Measurements from ENCODE around the gene MPHOSPH9.
A peak's percentile ranks its signal among the peaks of the same experiment; 100 is the strongest.

Gene MPHOSPH9

DNA sequence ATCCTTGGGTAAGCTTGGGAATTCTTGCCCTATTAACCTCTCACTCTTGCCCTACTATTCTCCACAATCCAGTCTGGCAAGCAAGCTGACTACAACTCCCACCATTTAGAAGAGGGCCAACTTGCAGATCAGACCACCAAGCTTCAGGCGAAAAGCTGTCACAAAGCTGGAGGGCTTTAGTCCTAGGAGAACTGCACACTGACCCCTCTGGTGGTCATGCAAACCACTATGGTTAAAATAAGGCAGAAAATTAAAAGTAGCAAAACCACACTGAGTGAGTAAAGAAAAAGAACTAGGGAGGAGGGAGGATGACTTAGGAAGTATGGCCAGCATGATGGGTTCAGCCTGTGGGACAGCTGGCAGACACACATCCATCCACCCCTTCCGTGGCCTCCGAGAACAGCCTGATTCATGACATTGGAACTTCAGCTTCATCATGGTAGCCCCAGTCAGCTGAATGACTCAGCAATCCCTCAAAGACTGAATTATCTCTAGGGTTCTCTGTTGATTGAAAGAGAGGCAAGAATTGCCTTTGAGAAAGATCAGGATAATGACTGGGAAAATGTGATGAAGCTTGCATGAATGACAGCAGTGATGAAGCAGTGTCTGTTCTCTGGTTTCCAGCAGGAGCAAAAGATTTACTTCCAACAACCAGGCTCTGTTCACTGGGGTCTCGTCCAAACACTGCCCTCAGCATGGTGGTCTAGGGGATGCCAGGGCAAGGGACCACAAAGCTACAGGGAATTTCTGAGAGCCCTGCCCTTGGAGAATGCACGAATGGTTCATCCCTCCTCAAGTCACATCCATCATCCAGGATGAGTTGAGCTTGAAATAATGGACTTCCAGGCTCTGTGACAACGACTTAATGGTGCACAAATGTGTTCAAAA lies 106.4 kb downstream of the MPHOSPH9 start:
- peak; percentile 91 for DNase-seq (ENCODE audit: low spot score)

DNA sequence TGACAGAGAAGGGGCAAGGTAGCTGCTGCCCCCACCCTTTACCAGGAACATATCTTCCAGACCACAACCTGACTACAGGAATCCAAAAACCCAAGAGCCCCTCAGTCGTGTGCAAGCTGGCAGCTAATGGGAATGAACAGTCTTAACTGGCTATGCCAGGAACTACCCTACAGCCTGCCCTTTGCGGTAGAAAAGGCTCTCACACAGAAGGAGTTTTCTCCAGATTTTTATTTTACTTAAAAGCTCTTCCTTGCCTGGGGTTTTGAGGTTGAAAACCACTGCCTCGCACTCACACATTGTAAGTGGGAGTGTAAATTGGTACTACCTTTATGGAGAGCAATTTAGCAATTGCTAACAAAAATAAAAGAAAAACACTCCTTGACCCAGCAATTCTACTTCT lies 110.3 kb downstream of the MPHOSPH9 start:
- DNase-seq (ENCODE audit: low spot score), result no peak

DNA sequence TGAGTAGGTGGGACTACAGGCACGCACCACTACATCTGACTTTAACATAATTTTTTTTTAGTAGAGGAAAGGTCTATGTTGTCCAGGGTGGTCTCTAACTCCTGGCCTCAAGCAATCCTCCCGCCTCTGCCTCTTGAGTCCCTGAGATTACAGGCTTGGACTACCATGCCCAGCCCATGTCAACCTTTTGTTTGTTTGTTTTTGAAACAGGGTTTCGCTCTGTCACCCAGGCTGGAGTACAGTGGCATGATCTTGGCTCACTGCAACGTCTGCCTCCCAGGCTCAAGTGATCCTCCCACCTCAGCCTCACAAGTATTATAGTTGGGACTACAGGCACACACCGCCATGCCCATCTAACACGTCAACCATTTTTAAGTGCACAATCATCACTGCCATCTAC lies 111.3 kb downstream of the MPHOSPH9 start:
- no peak for DNase-seq (ENCODE audit: low spot score)

DNA sequence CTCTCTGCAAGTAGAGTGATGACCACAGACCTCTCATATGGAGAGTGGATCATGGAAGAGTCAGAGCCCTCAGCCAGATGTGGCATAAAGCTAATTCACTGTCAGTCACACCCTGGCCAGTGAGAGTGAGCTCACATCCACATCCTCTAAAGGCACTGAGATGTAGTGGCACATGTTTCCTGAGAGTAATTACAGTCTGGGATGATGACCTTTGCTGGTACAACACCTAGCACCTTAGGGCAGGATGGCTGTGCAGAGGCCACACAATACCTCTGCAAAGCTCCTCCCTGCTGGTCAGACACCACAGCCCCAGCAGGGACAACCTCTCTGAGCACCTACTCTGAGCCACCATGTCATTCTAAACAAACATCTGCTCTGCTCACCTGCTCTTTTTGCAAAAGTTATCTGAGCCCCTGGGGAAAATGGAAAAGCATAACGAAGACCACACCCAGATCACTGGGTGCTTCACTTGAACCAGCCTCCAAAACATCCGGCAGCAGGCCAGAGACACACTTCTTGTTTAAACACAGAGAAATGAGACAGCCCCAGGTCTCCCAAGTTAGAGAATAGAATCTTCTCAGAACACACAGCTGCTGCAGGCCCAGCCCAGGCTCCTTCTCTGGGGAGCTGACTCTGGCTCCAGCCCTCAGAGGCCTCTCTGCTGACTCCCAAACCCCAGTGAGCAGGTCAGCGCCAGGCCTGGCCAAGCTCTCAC lies 112.3 kb downstream of the MPHOSPH9 start:
- DNase-seq (ENCODE audit: low spot score), result no peak

DNA sequence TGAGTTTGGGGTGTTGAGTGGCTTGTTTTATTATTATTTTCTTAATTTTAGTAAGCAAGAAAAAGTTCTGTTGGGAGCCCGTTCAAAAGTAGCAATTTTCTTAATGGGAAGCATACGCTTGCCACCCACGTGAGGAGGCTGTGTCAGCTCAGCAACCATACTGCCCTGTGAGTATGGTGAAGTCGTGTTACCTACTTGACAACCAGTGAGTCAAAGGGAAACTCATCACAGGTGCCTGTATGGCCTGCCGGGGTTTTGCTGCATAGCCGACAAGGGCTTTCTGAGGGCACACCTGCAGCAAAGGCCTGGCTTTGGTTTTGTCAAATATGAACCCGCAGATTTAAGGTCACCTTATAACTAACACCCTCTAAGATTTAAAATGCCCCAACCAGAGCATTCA lies 113.1 kb downstream of the MPHOSPH9 start:
- no peak for DNase-seq (ENCODE audit: low spot score)

DNA sequence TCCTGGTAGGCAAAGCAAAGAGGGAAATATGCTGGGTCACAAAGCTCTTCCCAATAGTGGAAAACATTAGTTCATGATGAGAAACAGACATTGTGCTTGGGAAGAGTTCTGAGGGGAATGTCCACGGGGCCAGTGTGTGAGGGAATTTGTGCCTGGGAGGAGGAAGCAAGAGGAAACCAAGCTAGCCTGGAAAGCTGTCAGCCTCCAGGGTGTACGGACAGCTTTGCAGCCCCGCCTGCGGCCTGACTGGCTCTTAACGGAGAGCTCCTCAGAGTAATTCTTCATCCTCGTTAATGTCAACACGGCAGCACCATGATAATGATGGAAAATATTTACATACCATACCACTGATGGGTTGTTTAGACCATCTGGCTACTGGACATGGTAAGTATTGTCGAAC lies 114.4 kb downstream of the MPHOSPH9 start:
- DNase-seq (ENCODE audit: low spot score), result no peak

DNA sequence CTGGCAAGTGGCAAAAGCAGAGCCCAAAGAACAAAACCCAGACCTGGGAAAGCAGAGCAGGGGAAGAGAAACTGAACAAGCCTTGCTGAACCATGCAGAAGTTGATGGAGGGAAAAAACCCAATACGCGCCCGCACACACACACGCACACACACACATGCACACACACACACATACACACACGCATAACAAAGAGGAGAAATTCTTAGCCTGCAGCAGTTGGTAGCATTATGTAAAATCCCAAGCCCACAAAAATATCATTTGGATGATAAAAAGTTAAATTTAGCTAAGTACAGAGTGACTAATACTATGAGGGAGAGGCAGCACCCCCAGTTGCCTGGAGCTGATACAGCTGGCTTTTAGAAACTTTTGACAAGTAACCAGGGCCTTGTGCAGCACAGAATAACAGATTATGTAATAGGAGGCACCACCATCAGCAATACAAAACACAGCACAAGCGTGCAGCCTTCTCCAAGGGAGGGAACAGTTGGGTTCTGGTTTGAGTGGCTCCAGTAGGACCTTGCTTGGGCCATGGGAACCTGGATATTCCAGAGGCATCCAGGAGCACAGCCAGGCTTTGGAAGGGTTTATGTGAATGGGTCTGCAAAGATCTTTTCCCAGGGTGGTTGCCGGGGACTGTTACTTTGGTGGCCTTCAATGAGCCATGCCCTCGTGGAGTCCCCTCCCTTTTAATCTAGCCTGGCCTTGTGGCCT lies 117.4 kb downstream of the MPHOSPH9 start:
- DNase-seq (ENCODE audit: low spot score), result no peak

DNA sequence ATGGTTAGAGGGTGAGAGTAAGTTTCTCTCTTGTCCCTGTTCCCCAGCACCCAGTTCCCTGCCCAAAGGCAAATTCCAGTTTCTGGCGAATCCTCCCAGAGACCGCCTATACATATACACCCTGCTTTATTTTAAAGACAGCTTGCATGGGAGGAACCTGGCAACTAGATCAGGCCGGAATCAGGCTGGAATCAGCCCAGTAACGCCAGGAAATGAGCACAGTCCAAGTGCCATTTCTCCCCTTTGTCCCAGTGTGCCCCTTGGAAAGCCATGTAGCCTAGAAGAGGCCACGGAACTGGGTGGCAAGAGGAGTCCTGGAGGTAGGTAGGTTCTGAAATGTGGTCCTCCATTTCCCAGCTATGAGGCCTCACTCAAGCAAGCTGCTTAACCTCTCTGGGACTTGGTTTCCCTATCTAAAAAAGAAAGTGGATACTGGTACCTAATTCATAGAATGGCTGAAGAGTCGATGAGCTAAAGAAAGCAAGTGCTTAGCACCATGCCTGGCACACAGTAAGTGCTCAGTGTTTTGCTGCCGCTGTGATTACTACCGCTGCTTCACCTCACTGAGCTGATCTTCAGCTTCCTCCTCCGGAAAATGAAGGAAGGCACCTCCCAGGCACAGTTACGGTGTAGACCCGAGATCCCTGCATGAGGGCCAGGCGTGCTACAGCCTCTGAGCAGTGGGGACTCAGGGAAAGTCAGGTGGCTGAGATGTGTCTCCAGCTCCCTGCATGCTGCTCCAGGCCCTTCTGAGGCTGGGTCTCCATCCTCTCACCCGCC lies 118.4 kb downstream of the MPHOSPH9 start:
- no peak for DNase-seq (ENCODE audit: low spot score)

DNA sequence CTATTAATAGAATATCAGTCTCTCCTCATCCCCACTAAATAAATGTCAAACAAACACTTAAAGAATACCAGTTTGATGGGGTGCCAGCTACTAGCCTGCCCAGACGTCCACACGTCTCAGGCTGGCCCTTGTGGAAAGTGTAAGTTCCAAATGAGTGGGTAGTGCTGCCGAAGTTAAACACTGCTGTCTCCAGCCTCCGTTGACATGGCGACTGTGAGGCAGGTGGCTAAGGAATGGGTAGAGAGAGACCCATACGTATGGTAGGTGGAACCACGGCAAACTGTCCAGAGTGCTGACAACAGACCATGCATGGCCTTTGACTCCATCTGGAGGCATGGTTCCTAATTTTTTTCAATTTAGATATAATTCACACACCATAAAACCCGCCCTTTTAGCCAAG lies 119.9 kb downstream of the MPHOSPH9 start:
- no peak for DNase-seq (ENCODE audit: low spot score)

DNA sequence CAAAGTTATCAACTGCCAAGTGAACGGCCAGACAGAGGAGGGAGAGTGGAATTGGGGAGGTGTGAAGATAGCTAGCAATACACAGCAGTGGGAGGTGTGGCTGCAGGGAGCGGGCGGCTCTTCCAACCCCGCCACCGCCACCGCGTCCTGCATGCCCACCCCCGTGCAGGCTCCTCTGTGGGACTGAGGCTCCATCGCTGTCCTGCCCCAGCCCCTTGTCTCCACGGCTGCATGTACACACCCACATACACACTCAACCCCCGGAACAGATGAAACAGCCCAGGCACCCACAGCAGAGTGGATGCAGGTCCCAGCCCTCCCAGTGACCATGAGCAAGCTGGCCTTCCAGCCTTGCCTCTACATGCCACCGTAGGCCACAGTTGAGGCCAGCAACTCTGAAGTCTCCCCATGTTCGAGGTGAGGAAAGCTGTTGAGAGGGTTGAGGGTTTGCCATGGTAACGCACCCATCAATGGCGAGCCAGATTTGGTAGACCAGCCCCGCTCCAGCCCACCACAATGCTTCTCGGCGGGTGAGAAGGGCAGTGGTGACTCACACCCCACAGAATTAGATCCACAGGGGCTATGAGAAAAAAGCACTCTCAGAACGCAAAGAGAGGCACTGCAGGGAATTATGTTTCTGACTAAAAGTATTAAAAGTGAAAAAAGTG lies 121.3 kb downstream of the MPHOSPH9 start:
- DNase-seq (ENCODE audit: low spot score), result no peak

DNA sequence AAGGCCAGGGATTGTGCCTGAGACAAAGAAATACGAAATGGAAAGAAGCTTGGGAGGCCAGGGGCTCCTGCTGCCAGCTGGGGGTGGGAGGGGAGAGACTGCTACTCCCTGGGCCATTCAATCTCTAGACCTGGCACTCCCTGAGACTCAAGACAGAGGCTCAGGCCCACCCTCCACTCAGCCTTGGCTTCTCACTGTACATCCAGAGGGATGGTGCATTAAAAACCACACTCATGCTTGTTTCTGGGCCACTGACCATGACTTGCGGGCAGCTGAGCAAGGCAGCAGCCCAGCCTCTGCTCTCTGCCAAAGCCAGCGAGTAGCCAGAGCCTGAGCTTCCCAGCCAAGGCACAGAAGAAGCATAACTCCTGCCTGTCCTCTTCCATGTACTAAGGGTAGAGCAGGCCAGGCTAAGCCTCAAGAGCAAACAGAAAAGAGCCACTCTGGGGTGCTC lies 123.6 kb downstream of the MPHOSPH9 start:
- no peak for DNase-seq (ENCODE audit: low spot score)

DNA sequence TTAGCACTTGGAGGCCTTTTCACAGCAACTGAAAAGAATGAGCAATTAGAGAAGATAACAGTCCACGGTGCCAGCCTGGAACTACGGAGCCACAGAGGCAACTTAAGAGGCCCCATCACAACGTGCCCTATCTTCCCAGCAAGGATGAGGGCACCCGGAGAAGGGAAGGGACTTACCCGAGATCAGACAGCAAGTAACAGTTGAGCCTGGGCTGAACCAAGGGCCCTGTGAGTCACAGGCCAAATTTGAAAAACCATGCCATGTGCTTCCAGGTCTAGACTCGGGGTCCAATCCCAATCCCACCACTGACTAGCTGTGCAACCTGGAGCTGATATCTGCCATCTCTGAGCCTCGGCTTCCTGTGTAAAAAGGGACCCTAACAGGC lies 124.3 kb downstream of the MPHOSPH9 start:
- no peak for DNase-seq (ENCODE audit: low spot score)

DNA sequence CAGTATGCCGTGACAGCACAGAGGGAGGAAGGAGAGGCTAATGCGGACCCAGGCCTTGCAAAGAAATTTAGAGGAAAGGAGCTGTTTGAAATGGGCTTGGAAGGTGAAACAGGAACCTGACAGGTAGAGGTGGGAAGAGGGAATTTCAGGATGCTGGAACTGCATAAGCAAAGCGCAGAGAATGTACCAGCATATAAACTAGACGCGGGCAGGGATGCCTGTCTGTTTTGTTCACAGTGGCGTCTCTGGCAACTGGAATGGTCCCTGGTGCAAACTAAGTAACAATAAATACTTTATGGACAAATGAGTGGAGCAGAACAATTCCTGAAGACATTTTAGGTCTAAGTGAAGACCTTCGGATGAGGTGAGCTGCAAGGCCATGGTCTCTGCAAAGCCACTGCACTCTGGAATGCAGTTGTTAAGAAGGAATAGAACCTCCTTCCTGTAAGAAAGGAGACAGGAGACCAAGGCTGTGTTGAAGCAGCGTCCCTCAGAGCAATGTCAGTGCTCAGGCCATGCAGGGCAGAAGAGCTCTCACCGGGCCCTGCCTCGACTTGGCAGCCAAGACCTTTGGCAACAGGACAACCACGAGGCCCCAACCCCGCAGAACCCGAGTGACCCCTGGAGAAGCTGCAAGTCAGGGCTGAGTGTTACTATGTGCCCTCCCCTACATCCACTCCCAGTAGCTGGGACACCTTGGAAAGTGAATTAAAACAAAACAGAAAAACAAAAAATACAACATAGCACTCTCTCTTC lies 124.8 kb downstream of the MPHOSPH9 start:
- DNase-seq (ENCODE audit: low spot score), result no peak

DNA sequence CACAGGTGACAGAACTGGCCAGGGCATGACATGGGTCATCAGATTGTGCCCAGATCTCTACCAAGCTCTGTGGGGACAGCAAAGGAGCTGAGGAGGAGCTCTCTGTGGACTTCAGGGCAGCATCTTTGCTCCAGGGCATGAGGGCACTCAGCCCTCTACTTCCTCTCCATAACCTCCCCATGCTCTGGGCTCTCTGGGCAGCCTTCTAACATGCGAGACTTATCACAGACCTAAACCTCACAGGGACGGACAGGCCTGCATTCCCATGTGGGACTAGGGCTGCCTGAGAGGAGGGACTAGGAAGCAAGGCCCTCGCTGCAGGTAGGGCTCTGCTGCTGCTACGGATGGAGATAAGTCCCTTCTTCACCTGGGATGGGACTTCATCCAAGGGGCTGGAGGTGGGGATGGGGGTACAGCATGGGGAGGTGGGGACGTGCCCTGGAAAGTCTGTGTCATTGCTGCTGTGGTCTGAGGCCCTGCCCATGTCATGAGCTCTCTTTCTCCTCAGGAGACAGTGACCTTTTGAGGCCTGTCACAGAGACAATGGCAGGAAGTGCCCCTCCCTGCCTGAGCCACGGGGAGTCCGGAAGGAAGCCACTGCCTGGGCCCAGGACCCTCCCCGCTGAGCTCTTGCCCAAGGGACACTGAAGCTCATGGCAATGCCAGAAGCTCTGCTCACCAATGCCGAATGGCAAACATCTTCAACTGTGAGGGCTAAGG lies 126.1 kb downstream of the MPHOSPH9 start:
- DNase-seq (ENCODE audit: low spot score), result no peak

DNA sequence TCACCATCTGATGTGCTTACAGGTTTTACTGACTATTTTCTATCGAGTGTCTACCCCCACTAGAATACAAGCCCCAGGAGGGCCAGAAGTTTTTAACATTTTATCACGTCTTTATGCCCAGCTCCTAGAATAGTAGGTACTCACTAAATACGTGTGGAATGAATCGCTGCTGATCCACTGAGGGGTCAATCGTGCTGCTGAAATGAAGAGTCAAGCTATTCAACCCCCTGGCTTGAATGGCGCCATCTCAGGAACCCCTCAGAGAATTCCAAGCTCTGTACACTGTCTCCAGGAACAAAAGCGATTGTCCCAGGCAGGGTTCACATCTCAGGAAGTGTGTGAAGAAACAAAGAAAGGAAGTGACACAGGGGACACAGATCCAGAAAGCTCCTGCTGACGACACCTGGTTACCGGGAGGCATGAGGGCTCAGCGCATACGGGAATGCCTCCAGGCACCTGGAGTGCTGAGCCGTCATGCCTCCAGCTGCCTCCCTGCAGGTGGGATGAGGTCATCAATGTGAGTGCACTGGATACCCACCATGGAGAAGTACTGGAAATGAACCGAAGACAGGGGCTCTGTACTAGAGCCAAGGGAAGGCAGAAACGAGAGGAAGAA lies 127.6 kb downstream of the MPHOSPH9 start:
- no peak for DNase-seq (ENCODE audit: low spot score)

DNA sequence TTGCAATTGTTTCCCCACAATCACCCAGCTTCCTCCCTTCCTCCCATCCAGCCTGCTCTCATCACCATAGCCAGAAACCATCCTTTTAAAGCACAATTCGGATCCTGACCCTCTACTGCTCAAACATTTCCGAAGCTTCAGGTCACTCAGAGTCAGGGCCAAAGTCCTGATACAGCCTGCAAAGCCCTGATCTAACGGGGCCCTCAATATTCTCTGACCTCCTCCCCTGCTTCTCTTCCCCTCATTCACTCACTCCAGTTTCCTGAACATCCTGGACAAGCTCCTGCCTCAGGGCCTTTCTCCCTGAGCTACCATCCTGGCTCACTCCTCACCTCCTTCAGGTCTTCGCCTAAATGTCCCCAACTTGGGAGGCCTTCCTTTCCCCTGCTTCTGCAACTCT lies 128.1 kb downstream of the MPHOSPH9 start:
- DNase-seq (ENCODE audit: low spot score), result no peak
